Thyroid gland (tissue), 4 donors: ENCODE data around the gene TM4SF5. TPM values are rescaled to one million over a fixed set of nuclear protein-coding genes. Genes with fewer than 3 reads are reported as not detected.

Experiments
- DNase-seq, 2 donors: peaks; one replicate each; pipeline ENCODE4 v3.0.0-alpha.2; 2019
- H3K27ac ChIP-seq, 3 donors: fragments of 200-600 bp; sonication (generic); 1 replicate in 2 of 3; 2 replicates in 1 of 3; pipeline ENCODE4 v1.5.1; 2016 to 2019; ENCODE audit warnings: mild to moderate bottlenecking in 1 of 3, moderate library complexity in 1 of 3
- H3K27me3 ChIP-seq: fragments of 200-600 bp; sonication (generic); one replicate; pipeline ENCODE4 v1.5.1; 2019
- H3K36me3 ChIP-seq, 2 donors: fragments of 200-600 bp; sonication (generic); one replicate each; pipeline ENCODE4 v1.5.1; 2016 to 2019
- H3K4me1 ChIP-seq, 2 donors: fragments of 200-600 bp; sonication (generic); one replicate each; pipeline ENCODE4 v1.5.1; 2017 to 2019
- H3K4me3 ChIP-seq, 3 donors: fragments of 200-600 bp; sonication (generic); replicated peaks in 1 of 3; 1 replicate in 2 of 3; 2 replicates in 1 of 3; pipeline ENCODE4 v1.5.1; 2016; ENCODE audit warnings: mild to moderate bottlenecking in 1 of 3
- H3K9me3 ChIP-seq: fragments of 200-600 bp; sonication (generic); one replicate; pipeline ENCODE4 v1.5.1; 2017
- POLR2A ChIP-seq, 2 donors: fragments of 450-650 bp; IDR thresholded peaks; one replicate each; pipeline ENCODE4 v1.6.1; 2017; ENCODE audit warnings: antibody characterized with exemption in 2 of 2, mild to moderate bottlenecking in 2 of 2, moderate library complexity in 1 of 2
- WGBS, 2 donors: methylation state at CpG; one replicate each; pipeline ENCODE4 v1.1.5; 2017; 5-methylcytosine and 5-hydroxymethylcytosine counted together
- intact Hi-C: fragments of 100-400 bp; cut with DNase I; formaldehyde crosslinking; loops from one replicate; pipeline ENCODE4 v1.15.1; 2023
- total RNA-seq, 4 donors: library from RNA; depleted of rRNA; stranded (reverse); fragments of >200 nt; gene quantifications; one replicate each; pipeline ENCODE4 v1.2.3, GENCODE V29; 2016
- TF ChIP-seq, protein P1 (sequence below), 6 experiments: fragments of 200-600 bp in 3 of 6; fragments of 450-650 bp in 3 of 6; sonication (generic) in 3 of 6; IDR thresholded peaks; one replicate each; pipeline ENCODE4 v1.5.1; 2016 to 2019; ENCODE audit warnings: antibody characterized with exemption in 6 of 6, mild to moderate bottlenecking in 2 of 6, inconsistent platforms in 1 of 6, moderate library complexity in 1 of 6

Gene TM4SF5, protein sequence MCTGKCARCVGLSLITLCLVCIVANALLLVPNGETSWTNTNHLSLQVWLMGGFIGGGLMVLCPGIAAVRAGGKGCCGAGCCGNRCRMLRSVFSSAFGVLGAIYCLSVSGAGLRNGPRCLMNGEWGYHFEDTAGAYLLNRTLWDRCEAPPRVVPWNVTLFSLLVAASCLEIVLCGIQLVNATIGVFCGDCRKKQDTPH
- not detected for total RNA-seq

DNA sequence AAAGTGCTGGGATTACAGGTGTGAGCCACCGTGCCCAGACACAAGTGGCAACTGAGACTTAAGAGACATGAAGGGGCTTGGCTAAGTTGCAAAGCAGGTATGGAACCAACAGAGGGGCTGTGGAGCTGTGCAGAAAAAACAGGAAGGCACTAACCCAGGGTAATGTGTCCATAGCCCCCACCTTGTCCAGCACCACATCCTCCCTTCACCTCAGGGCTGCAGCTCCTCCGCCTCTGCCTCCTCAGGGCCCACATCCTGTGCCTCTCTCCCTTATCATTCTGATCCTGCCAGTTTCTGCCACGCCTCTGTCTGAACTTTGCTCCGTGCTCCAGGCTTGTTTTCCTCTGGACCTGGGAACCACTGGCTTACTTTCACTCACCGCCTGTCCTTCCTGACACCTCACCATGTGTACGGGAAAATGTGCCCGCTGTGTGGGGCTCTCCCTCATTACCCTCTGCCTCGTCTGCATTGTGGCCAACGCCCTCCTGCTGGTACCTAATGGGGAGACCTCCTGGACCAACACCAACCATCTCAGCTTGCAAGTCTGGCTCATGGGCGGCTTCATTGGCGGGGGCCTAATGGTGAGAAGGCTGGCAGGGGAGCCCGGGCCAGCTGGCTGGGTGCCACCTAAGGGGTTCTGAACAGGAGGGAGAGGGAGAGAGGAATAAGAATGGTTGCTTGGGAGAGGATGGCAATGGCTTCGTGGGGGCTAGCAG is at the start of gene TM4SF5:
Gene TM4SF5 (plus strand): TSS at position 368 of the 716 bp plus-strand sequence. CDS start 37 bp downstream, at position 405.
- WGBS, 2 donors, result 66 to 77% methylated on average over 12 to 13 of the region's 13 CpGs
- no peaks in the 10 kb centered on the region for H3K36me3 ChIP-seq
- no peaks in the 10 kb centered on the region for H3K4me1 ChIP-seq
- no peak within 1 kb of the TSS for H3K27ac ChIP-seq
- H3K4me3 ChIP-seq, result no peak within 1 kb of the TSS
- intact Hi-C loops, result no loop called here
- no peak for TF ChIP-seq POLR2A (IDR thresholded peaks at IDR 0.05)
- TF ChIP-seq, protein P1, sequence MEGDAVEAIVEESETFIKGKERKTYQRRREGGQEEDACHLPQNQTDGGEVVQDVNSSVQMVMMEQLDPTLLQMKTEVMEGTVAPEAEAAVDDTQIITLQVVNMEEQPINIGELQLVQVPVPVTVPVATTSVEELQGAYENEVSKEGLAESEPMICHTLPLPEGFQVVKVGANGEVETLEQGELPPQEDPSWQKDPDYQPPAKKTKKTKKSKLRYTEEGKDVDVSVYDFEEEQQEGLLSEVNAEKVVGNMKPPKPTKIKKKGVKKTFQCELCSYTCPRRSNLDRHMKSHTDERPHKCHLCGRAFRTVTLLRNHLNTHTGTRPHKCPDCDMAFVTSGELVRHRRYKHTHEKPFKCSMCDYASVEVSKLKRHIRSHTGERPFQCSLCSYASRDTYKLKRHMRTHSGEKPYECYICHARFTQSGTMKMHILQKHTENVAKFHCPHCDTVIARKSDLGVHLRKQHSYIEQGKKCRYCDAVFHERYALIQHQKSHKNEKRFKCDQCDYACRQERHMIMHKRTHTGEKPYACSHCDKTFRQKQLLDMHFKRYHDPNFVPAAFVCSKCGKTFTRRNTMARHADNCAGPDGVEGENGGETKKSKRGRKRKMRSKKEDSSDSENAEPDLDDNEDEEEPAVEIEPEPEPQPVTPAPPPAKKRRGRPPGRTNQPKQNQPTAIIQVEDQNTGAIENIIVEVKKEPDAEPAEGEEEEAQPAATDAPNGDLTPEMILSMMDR (IDR thresholded peaks at IDR 0.05), result no peak
- H3K9me3 ChIP-seq, result no peaks in the 10 kb centered on the region
- no peak for DNase-seq
- no peaks in the 10 kb centered on the region for H3K27me3 ChIP-seq

GRCh38 chr17:4722678-4723240 is 48.9 kb upstream of the TM4SF5 start:
- no peak overlapping the region for H3K4me3 ChIP-seq
- H3K27me3 ChIP-seq, result no peaks in the 10 kb centered on the region
- no peaks in the 10 kb centered on the region for H3K36me3 ChIP-seq
- H3K9me3 ChIP-seq, result no peaks in the 10 kb centered on the region
- no peak for DNase-seq
- H3K4me1 ChIP-seq, result no peaks in the 10 kb centered on the region
- no peak overlapping the region for H3K27ac ChIP-seq
- TF ChIP-seq POLR2A (IDR thresholded peaks at IDR 0.05), result no peak
- intact Hi-C loops, result no loop called here
- 91 to 93% methylated on average over 16 of the region's 16 CpGs for WGBS, 2 donors

DNA sequence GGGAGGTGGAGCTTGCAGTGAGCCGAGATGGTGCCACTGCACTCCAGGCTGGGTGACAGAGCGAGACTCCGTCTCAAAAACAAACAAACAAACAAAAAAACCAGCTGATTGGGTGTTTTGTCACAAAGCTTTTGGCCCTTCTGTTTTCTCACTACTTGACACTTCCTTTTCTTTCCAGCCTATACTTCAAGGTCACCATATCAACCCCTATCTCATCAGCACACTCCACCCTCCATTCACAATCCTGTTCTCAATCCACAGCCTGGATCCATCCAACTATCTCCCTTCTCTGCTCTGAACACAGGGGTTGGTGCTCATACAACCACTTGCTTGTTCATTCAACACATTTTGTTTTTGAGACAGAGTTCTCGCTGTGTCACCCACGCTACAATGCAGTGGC is 47.0 kb upstream of the TM4SF5 start:
- Histone ChIP-seq H3K9me3 (no peaks in the 10 kb centered on the region), H3K4me3 (no peak overlapping the region), H3K27ac (no peak overlapping the region), H3K36me3 (no peaks in the 10 kb centered on the region), H3K4me1 (no peaks in the 10 kb centered on the region), H3K27me3 (no peaks in the 10 kb centered on the region)
- 81 to 85% methylated on average over 5 of the region's 5 CpGs for WGBS, 2 donors
- TF ChIP-seq, protein P1 (IDR thresholded peaks at IDR 0.05), result no peak
- no peak for TF ChIP-seq POLR2A (IDR thresholded peaks at IDR 0.05)
- no peak for DNase-seq
- intact Hi-C loops, result no loop called here

- Histone ChIP-seq H3K36me3 (no peaks in the 10 kb centered on the region), H3K27me3 (no peaks in the 10 kb centered on the region), H3K4me1 (peaks cover 0 to 3% of the 10 kb centered on the region in 2 donors), H3K27ac (no peak overlapping the region), H3K9me3 (no peaks in the 10 kb centered on the region), H3K4me3 (no peak overlapping the region)
- TF ChIP-seq POLR2A (IDR thresholded peaks at IDR 0.05), result no peak
- TF ChIP-seq, protein P1 (IDR thresholded peaks at IDR 0.05), result no peak
- DNase-seq, result no peak
- intact Hi-C loops, result no loop called here
- 76 to 80% methylated on average over 9 of the region's 9 CpGs for WGBS, 2 donors
These were observed 45.9 kb upstream of the TM4SF5 start for GRCh38 chr17:4725646-4726310.

DNA sequence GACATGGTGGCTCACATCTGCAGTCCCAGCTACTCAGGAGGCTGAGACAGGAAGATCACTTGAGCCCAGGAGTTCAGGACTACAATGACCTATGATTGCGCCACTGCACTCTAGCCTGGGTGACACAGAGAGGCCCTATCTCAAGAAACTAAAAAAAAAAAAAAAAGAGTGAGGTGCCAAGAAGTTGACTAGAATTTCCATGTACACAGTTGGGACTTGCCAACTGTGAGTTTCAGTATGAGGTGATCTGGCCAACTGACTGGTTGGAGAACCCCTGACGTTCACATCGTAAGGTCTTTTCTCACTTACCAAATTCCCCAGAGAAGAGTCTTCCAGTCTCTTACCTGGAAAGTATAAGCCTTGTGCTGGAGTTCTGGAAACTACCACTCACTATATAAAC is 43.6 kb upstream of the TM4SF5 start:
- Histone ChIP-seq H3K27ac (no peak overlapping the region), H3K36me3 (no peaks in the 10 kb centered on the region), H3K27me3 (no peaks in the 10 kb centered on the region), H3K4me1 (peaks cover 8 to 11% of the 10 kb centered on the region in 2 donors), H3K4me3 (no peak overlapping the region), H3K9me3 (no peaks in the 10 kb centered on the region)
- intact Hi-C loops, result no loop called here
- 43 to 58% methylated on average over 3 of the region's 3 CpGs for WGBS, 2 donors
- DNase-seq, result no peak
- TF ChIP-seq, protein P1 (IDR thresholded peaks at IDR 0.05), result no peak
- no peak for TF ChIP-seq POLR2A (IDR thresholded peaks at IDR 0.05)
